Activated CD8-positive, alpha-beta T cell treated with anti-CD3 and anti-CD28 coated beads for 36 hours (primary cell): Measurements from ENCODE around the gene S100G. TPM values are rescaled to one million over a fixed set of nuclear protein-coding genes. Genes with fewer than 3 reads are reported as not detected.

ENCODE experiments used
- ATAC-seq: fragments of 200-7000 bp; cut with Tn5 transposase; one replicate; pipeline ENCODE4 v1.10.0; 2021; ENCODE audit warnings: mild to moderate bottlenecking, moderate library complexity
- CTCF ChIA-PET: fragments of 350-600 bp; sonication (Branson Sonifier 250); formaldehyde crosslinking; loops from one replicate; lab custom pipeline; 2021; ENCODE audit warnings: antibody characterized with exemption; lab: Charles Lee
- POLR2A ChIA-PET: fragments of 350-600 bp; sonication (Branson Sonifier 250); formaldehyde crosslinking; loops from one replicate; lab custom pipeline; 2021; ENCODE audit warnings: antibody characterized with exemption; lab: Charles Lee
- DNase-seq: peaks from one replicate; pipeline ENCODE4 v3.0.0-alpha.2; 2020
- H3K27ac Mint-ChIP-seq: one replicate; pipeline ENCODE4 v1.8.0; 2021; ENCODE audit warnings: mild to moderate bottlenecking, mixed read lengths
- H3K27me3 Mint-ChIP-seq: one replicate; pipeline ENCODE4 v1.8.0; 2021; ENCODE audit warnings: mixed read lengths
- H3K36me3 Mint-ChIP-seq: one replicate; pipeline ENCODE4 v1.8.0; 2021; ENCODE audit warnings: low read depth, mixed read lengths
- H3K4me1 Mint-ChIP-seq: one replicate; pipeline ENCODE4 v1.8.0; 2021; ENCODE audit warnings: low read depth, mixed read lengths
- H3K4me3 Mint-ChIP-seq: one replicate; pipeline ENCODE4 v1.8.0; 2021; ENCODE audit warnings: mild to moderate bottlenecking, moderate library complexity, mixed read lengths
- H3K9me3 Mint-ChIP-seq: one replicate; pipeline ENCODE4 v1.8.0; 2021; ENCODE audit warnings: mixed read lengths
- intact Hi-C: fragments of 100-400 bp; cut with micrococcal nuclease; formaldehyde crosslinking; loops from one replicate; pipeline ENCODE4 v1.10.0; 2022
- total RNA-seq, 2 experiments: library from RNA; stranded (reverse); gene quantifications; one replicate each; pipeline ENCODE4 v1.2.3, GENCODE V29; 2021
- TF ChIP-seq, protein P1 (sequence below): fragments of 200-600 bp; IDR thresholded peaks from one replicate; pipeline ENCODE4 v1.8.0; 2022; ENCODE audit warnings: antibody characterized with exemption, mild to moderate bottlenecking

The S100G gene
- total RNA-seq, 2 experiments from 2014 or later, result not detected

DNA sequence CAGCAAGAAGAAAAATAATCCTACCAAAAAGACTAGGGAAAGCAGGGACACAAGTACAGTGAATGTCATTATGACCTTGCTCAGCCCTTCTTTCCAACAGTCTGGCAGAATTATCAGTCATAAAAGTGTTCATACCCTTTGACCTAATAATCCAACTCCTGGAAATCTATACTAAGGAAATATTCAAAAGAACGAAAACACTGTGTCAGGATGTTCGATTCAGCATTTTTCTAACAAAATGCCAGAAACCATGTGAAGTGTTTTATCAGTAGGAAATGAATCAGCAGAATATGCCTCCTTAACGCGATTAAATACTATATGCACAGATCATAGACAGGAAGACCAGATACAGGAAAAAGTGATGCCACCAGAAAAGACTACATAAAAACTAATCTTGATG lies 16.2 kb upstream of the S100G start:
- Mint-ChIP-seq H3K9me3 (no peaks in the 10 kb centered on the region), H3K27ac (no peak overlapping the region), H3K27me3 (no peaks in the 10 kb centered on the region), H3K36me3 (no peaks in the 10 kb centered on the region), H3K4me1 (peaks cover 2% of the 10 kb centered on the region), H3K4me3 (no peak overlapping the region)
- CTCF ChIA-PET, result no interaction called here
- intact Hi-C loops, result no loop called here
- TF ChIP-seq, protein P1, sequence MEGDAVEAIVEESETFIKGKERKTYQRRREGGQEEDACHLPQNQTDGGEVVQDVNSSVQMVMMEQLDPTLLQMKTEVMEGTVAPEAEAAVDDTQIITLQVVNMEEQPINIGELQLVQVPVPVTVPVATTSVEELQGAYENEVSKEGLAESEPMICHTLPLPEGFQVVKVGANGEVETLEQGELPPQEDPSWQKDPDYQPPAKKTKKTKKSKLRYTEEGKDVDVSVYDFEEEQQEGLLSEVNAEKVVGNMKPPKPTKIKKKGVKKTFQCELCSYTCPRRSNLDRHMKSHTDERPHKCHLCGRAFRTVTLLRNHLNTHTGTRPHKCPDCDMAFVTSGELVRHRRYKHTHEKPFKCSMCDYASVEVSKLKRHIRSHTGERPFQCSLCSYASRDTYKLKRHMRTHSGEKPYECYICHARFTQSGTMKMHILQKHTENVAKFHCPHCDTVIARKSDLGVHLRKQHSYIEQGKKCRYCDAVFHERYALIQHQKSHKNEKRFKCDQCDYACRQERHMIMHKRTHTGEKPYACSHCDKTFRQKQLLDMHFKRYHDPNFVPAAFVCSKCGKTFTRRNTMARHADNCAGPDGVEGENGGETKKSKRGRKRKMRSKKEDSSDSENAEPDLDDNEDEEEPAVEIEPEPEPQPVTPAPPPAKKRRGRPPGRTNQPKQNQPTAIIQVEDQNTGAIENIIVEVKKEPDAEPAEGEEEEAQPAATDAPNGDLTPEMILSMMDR, result no peak
- POLR2A ChIA-PET, result no interaction called here
- ATAC-seq, result no peak
- DNase-seq, result no peak

DNA sequence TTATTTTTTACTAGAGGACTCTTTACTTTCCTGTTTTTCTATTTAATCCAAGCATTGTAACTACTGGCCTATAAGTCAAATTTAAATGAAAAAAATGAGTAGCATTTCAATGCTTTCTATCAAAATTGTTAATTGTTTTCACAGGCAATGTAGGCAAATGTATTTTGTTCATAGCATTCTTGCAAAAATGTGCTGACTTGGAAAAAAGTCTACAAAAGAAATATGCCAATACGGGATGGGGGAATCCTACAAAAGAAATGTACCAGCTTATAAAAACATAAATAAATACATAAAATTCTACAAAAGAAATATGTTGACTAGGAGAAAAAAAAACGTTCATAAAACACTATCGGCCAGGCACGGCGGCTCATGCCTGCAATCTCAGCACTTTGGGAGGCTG lies 14.9 kb upstream of the S100G start:
- TF ChIP-seq, protein P1, result no peak
- DNase-seq (no peak), ATAC-seq (no peak)
- no peak overlapping the region for H3K27ac Mint-ChIP-seq
- CTCF ChIA-PET, result no interaction called here
- H3K36me3 Mint-ChIP-seq, result no peaks in the 10 kb centered on the region
- H3K9me3 Mint-ChIP-seq, result no peaks in the 10 kb centered on the region
- H3K27me3 Mint-ChIP-seq, result no peaks in the 10 kb centered on the region
- H3K4me1 Mint-ChIP-seq, result peaks cover 2% of the 10 kb centered on the region
- intact Hi-C loops, result no loop called here
- H3K4me3 Mint-ChIP-seq, result no peak overlapping the region
- POLR2A ChIA-PET, result no interaction called here

DNA sequence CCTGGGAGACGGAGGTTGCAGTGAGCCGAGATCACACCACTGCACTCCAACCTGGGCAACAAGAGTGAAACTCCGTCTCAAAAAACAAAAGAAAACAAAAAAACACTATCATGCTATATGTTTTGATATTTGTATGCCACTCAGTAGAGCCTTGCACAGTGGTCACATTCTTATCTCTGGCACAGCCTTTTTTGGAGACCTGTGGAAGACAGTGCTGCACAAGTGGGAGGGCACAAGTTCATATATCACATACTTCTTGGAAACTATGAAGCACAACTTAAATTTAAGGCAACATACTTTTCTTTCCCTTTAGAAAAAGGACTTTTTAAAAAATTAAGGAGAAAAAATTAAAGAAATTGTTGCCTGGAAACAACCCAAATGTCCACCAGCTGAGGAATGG lies 14.4 kb upstream of the S100G start:
- no peak for DNase-seq
- Mint-ChIP-seq H3K36me3 (no peaks in the 10 kb centered on the region), H3K27me3 (no peaks in the 10 kb centered on the region), H3K4me3 (no peak overlapping the region), H3K9me3 (no peaks in the 10 kb centered on the region), H3K4me1 (peaks cover 2% of the 10 kb centered on the region), H3K27ac (no peak overlapping the region)
- ChIA-PET CTCF (no interaction called here), POLR2A (no interaction called here)
- intact Hi-C loops, result no loop called here
- no peak for ATAC-seq
- TF ChIP-seq, protein P1, result no peak

DNA sequence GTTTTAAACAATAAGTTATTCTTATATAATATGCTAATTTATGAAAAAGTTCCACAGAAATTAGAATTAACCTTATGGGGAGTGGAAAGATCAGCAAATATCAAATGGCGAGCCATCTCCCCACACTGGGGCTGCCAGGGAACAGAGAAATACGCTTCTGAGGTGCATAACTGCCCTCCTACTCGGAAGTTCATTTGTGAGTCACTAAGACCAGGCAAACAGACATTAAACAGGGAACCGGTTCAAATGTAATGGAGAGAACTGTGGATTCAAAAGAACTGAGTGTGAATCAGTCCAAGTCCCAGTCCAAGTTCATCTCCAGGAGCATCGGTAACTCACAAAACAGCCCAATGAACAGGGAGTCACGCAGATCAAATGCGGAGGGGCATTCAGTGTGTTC lies 11.4 kb upstream of the S100G start:
- DNase-seq (no peak), ATAC-seq (no peak)
- CTCF ChIA-PET, result no interaction called here
- Mint-ChIP-seq H3K27me3 (no peaks in the 10 kb centered on the region), H3K4me3 (no peak overlapping the region), H3K9me3 (no peaks in the 10 kb centered on the region), H3K36me3 (no peaks in the 10 kb centered on the region), H3K27ac (no peak overlapping the region), H3K4me1 (peaks cover 2% of the 10 kb centered on the region)
- intact Hi-C loops, result no loop called here
- POLR2A ChIA-PET, result no interaction called here
- TF ChIP-seq, protein P1, result no peak

DNA sequence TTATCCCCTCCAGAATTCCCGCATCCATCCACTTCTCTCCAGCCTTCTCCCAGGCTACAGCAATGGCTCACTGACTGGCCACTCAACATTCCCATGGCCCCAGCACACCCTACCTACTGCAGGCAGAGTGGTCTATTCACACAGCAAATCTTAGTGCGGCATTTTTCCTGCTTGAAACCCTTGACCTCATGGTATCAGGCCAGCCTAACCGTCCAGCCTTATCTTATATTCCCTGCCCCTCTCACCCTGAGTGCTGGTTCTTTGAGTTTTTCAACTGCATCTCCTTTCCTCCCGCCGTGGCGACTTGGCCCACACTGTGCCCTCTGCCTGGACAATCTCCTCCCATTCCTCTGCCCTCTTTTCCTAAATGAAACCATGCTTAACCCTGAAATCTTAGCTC lies 10.0 kb upstream of the S100G start:
- no peak overlapping the region for H3K27ac Mint-ChIP-seq
- ChIA-PET POLR2A (no interaction called here), CTCF (no interaction called here)
- H3K4me3 Mint-ChIP-seq, result no peak overlapping the region
- no peaks in the 10 kb centered on the region for H3K36me3 Mint-ChIP-seq
- no peaks in the 10 kb centered on the region for H3K9me3 Mint-ChIP-seq
- TF ChIP-seq, protein P1, result no peak
- H3K27me3 Mint-ChIP-seq, result no peaks in the 10 kb centered on the region
- H3K4me1 Mint-ChIP-seq, result no peaks in the 10 kb centered on the region
- ATAC-seq (no peak), DNase-seq (no peak)
- intact Hi-C loops, result no loop called here
